GM12864 (cell line): ENCODE results near the gene LTF.

Experiments used
- DNase-seq: peaks from one replicate; pipeline ENCODE4 v3.0.0-alpha.2; 2011; ENCODE audit warnings: low read depth
- H3K4me3 ChIP-seq: 2 replicates; pipeline ENCODE4 v1.5.1; 2011; ENCODE audit warnings: mild to moderate bottlenecking, low read depth, low read length, control low read depth
- TF ChIP-seq, protein P1 (sequence below): IDR thresholded peaks from 2 replicates; pipeline ENCODE4 v1.5.1; 2011; ENCODE audit warnings: low read depth, mild to moderate bottlenecking, moderate library complexity, low read length, control low read depth, inconsistent platforms; ENCODE audit errors: missing control alignments

The LTF gene

DNA sequence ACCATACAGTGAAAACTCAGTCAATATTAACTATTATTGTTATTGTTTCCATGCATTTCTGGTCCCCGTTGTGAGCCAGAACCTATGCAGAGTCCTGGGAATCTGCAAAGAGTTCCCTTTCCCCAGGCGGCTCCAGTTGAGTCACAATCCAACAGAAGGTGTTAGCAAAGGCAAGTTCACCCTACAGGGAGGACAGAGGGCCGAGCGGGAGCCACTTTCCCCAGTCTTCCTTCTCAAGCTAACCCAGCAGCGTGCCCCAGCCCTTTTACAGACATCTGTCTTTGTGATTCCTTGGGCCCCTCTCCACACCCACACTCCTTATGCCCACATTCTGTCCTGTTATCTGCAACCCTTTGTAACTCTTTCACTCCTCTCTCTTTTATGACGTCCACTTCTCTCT is 13.1 kb upstream of the LTF start:
- DNase-seq: no peak
- no peak overlapping the region for H3K4me3 ChIP-seq
- TF ChIP-seq, protein P1, sequence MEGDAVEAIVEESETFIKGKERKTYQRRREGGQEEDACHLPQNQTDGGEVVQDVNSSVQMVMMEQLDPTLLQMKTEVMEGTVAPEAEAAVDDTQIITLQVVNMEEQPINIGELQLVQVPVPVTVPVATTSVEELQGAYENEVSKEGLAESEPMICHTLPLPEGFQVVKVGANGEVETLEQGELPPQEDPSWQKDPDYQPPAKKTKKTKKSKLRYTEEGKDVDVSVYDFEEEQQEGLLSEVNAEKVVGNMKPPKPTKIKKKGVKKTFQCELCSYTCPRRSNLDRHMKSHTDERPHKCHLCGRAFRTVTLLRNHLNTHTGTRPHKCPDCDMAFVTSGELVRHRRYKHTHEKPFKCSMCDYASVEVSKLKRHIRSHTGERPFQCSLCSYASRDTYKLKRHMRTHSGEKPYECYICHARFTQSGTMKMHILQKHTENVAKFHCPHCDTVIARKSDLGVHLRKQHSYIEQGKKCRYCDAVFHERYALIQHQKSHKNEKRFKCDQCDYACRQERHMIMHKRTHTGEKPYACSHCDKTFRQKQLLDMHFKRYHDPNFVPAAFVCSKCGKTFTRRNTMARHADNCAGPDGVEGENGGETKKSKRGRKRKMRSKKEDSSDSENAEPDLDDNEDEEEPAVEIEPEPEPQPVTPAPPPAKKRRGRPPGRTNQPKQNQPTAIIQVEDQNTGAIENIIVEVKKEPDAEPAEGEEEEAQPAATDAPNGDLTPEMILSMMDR: no peak

DNA sequence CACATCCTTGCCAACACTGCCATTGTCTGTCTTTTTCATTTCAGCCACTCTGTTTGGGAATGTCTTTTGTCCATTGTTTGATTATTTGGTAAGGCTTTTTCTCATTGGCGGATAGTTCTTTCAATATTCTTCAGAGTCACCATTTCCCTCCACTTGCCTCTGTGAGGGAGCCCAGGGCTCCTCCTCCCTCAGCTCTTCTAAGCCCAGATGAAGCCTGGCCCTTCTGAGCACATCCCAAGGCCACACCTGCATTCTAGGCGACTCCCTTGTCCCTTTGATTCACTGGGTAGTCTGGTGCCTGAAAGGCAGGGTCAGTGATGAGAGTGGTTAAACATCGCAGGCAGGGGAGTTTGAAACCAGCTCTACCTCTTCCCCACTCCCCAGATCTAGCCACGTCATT is 12.4 kb upstream of the LTF start:
- no peak overlapping the region for H3K4me3 ChIP-seq
- TF ChIP-seq, protein P1: no peak
- no peak for DNase-seq

DNA sequence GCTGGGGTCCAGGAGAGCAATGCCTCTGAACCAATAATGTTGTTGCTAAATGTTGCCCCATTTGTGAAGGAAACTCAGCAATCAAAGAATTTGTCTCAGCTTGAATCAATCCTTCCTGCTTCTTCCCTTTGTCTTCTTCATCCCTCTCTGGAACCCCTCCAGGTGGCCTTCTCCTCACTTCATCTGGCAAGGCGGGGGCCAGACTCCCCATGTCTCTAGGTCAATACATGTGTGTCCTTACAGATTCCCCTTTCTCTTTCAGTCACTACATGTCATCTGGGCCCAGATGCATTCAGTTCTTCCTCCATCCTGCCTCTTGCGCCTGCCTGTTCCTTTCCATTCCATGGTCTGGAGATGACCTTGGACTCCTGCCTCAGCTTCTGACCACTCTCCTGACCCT is 8.0 kb upstream of the LTF start:
- TF ChIP-seq, protein P1: no peak
- no peak overlapping the region for H3K4me3 ChIP-seq
- DNase-seq: no peak

DNA sequence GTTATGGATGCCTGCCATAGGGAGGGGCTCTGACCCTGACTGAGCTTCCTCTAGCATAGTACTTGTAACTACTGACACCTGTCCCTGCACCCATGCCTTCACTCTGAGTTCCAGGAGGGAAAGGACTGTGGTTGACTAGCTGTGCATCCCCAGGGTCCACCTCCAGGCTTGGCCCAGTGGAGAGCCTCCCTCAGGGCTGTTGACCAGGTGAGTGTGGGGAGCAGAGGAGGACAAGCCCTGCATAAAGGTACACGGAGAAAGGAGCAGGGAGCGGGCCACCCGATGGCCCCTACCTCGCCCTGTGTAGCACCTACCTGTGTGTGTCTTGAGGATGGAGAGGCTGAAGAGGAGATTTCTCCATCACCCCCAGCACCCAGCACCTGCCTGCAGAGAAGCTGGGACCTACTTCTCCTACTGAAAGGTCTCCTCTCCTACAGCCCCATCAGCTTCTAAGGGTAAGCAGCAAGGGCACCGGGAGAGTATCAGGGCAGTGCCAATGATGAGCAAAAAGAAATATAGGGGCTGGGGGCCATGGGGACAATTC is 6.7 kb upstream of the LTF start:
- H3K4me3 ChIP-seq: no peak overlapping the region
- TF ChIP-seq, protein P1: no peak
- no peak for DNase-seq

DNA sequence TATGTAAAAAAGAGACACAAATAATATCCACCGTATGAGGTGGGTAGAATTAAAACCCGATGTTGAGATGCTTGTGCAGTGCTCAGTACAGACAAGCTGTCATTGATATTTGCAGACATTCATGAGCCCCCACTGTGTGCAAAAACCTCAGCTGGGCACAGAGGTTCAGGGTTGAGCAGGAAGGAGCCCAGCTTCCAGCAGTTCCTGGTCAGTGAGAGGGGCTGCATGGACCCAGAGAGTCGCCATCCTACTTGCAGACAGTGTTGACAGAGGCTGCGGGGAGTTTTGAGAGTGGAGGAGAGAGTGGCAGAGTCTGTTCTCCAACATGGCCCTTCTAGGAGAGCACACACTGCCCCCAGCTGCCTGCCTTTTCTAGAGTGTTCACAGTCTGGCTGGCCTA is 6.1 kb upstream of the LTF start:
- no peak for DNase-seq
- H3K4me3 ChIP-seq: no peak overlapping the region
- TF ChIP-seq, protein P1: no peak

DNA sequence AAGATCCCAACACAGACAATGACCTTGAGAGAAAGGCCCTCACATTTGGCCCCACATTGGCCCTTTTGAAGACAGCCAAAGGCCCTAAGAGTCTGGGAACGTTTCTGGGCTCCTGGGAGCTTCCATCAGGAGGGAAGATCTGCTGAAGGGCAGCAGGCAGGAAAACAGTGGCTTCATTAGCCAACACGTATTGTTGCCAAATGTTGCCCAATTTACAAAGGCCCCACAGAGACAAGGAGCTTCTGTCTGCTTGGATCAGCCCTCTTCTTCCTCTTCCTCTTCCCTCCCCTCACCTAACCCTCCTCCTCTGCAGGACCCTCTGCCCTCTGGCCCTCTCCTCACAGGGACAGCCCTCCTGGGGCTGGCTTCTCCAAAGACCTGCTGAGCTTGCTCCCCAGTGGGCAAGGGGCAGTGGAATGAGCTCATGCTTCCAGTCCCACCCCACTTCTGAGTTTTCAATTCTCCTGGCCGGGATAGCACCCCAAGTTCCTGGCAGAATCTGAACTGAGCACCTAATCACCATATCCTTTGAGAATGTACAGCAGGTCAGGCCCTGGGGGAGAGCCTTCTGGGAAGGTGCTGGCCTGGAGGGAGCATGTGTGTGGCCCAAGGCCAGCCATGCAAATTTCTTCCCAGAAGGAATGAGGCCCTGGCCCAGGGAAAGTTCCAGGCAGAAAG is 5.1 kb upstream of the LTF start:
- H3K4me3 ChIP-seq: no peak overlapping the region
- TF ChIP-seq, protein P1: no peak
- no peak for DNase-seq
